ENCODE measurements around the gene HOMER3.

HOMER3 gene

DNA sequence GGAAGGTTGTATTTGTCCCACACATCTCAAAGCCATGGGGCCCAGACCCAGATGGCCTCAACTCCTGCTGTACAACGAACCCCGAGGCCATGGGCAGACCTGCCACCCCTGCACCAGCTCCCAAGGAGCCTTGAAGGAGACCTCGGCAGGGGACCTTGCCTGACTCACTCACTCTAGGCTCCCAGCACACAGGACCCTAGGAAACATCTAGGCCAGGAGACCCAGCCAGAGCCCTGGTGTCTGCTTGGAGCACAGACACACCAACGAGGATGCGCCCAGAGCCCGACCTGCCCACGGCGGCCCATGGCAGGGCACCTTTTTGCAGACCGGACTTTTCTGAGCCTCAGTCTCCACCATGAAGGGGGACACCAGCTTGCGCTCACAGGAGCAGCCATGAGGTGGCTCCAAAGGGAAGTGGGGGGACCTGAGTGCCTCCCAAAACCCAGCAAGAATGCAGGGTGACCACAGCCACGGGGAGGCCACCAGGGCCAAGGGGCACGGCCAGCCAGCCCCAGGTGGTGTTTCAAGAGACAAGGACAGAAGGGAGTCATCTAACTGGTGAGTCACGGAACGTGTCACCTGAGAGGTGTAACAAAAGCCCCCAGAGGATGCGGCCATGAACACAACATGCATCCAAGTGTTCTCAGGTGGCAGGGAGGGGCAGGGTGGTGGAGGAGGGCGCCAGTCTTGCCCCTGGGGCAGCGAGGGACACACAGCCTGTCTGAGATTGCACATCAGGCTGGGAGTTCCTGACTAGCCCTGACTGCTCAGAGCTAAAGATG is 40.1 kb downstream of the HOMER3 start:
- no peak for DNase-seq (ENCODE audit: low read depth)

DNA sequence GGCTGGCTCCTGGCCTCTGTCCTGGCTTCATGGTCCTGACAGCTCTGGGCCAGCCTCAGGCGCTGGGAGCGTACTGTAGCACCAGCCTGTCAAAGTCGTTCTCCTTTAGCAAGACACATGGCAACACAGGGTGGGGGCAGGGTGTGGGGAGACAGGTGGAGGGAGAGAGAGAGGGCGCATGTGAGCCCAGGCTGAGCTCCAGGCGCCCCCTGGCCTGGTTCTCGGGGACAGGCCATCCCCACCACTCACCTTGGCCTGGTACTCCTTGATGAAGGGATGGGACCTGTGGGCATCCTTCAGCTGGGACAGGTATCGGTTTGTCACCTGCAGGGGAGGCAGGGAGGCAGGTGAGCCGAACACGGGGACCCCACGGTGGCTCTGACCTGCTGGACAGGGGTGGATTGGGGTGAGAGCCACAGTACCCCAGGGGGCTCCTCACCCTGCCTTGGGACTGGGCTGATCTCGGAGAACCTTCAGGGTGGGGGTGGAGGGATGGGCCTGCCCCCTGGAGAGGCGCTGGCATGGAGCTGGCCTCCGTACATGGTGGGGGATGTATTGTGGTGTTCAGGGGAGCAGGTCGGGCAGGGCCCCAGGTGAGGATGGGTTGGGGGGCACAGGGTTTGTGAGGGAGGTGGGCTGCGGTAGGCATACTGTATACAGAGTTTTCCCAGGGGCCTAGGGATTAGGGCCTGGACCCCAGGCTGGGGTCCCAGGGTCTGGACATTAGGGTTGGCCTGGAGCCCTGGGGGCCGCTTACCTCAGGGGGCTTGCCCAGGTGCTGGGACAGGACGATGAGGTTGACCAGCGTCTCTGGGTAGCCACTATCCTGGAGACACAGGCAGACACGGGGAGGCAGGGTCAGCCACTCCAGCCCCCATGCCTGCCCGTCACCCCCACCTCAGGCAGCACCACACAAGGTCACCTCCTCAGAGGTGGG is 41.1 kb downstream of the HOMER3 start:
- no peak for DNase-seq (ENCODE audit: low read depth)

DNA sequence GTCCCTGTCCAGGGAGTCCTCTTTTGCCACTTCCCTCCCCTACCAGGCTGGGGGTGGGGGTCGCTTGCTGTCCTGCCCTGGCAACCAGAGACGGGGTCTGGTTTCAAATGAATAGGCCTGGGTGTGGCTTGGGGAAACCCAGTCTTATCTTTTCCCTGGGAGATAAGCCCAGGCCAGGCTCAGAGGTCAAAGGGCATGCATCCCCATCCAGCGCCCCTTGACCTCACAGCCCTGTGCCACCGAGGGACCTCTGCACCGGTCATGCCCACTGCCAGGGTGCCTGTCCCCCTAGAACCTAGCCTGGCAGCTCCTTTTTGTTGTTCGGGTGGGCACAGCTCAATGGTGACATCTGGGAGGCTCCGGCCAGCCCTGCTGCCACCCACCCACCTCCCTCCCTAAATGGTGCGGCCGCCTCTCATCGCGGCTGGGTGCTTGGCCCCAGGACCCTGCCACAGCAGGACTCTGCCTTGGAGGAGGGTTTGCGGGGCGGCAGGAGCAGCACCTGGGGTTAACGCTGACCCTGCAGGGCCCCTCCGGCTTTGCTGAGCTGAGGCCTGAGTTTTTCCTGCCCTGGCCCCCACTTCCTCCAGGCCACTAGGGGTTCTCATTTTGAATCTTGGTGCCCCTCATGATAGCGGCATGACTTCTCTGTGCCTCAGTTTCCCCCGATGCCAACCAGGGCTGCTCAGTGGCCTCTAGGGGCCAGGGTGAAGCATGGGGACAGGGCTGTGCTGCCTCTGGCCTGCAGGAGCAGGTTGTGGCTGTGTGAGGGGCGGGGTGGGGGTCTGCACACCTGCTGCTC is 42.2 kb downstream of the HOMER3 start:
- DNase-seq (ENCODE audit: low read depth) = no peak

DNA sequence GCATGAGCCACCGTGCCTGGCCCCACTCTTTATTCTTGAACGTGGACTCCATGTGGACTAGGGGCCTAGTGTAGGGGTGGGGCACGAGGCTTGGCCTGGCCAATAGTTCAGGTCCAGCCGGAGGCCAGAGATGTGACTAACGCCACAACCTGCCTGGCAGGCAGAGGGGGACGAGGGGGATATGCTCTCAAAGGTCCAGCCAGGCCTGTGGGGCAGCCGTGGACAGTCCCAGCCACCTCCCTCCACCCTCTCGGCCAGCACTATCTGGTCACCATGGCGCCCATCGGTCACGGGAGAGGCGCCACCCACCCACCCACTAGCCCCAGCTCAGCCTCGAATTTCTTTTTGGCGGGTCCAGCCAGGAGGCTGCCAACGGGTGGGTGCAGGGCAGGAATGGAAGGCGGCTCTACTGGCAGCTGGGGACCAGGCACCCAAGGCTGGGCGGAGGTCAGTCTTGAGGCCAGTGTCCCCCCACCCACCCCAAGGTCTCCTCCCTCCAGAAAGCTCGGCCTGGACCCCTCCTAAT is 42.9 kb downstream of the HOMER3 start:
- no peak for DNase-seq (ENCODE audit: low read depth)

DNA sequence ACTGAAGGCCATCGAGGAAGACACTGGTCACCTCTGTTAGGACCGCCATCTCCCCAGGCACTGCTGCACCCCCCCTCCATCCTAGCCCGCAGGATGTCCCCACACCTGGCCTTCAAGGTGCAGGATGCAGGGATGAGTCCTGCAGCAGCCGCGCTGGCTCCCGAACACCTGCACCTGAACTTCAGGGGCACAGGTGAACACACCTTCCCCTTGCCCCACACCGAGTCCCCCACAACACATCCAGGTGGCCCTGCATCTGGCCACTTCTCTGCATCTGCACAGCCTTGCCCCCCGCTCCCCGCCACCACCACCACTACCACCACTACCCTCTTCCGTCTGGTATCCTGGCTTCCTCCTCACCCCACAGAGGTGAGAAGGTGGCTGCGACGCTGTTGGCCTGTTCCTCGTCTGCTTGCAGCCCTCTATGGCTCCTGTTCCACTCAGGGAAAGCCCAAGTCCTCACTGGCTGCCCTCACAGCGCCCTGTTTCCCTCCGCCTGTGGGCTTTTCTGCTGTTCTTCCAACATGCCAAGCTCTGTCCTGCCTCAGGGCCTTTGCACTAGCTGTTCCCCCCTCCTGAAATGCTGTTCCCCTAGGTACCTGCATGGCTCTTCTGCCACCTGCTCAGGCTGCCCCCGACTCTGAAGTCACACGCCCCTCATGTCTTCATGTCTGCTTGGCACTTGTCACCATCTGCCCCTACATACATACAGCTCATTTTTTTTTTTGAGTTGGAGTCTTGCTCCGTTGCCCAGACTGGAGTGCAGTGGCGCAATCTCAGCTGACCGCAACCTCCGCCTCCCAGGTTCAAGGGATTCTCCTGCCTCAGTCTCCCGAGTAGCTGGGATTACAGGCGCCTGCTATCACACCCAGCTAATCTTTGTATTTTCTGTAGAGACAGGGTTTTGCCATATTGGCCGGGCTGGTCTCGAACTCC is 43.7 kb downstream of the HOMER3 start:
- no peak for DNase-seq (ENCODE audit: low read depth)

DNA sequence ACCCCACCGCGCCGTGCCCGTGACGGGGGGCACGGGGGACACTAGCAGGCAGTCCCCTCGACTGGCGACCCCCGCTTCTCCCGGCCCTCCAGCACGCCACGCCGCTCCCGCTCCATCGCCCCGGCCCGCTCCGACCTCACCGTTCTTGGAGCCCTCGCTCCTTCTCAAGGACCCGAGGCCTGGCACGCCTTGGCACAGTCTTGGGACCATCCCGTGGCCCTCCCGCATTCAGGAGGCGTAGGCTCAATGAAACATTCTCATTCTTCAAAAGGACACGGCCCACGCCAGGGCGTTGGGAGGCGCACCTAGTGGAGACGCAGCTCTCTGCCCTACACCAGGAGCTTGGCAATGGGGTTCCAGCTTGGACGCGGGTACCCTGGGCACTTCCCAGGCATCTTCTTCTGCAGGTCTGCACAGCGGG is 44.6 kb downstream of the HOMER3 start:
- DNase-seq (ENCODE audit: low read depth) = no peak

DNA sequence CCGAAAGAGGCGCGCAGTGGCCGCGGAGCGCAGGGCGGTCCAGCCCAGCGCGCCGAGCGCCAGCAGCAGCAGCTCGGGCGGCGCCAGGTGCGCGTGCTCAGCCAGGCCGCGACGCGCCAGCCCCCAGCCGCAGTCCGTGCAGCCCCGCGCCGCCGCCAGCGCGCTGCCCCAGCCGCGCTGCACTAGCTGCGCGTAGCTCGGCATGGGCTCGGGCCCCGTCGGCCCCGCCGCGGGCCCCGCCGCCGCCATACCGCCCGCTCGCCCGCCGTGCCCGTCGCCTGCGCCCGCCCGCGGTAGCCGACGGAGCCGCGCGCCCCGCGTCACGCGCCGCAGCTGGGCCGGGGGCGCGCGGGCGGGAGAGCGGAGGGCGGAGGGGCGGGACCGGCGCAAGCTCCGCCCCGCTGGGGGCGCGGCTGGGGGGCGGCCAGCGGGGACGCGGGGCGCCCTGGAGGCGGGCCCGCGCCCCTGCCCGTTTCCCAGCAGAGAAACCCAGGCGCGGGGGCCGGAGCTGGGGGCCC is 45.1 kb downstream of the HOMER3 start, which contains the start of gene CERS1:
CERS1 (minus strand) TSS at position 335 of the 518 bp plus-strand sequence; CDS start at position 249, 86 bp downstream.
- DNase-seq (ENCODE audit: low read depth) = no peak

DNA sequence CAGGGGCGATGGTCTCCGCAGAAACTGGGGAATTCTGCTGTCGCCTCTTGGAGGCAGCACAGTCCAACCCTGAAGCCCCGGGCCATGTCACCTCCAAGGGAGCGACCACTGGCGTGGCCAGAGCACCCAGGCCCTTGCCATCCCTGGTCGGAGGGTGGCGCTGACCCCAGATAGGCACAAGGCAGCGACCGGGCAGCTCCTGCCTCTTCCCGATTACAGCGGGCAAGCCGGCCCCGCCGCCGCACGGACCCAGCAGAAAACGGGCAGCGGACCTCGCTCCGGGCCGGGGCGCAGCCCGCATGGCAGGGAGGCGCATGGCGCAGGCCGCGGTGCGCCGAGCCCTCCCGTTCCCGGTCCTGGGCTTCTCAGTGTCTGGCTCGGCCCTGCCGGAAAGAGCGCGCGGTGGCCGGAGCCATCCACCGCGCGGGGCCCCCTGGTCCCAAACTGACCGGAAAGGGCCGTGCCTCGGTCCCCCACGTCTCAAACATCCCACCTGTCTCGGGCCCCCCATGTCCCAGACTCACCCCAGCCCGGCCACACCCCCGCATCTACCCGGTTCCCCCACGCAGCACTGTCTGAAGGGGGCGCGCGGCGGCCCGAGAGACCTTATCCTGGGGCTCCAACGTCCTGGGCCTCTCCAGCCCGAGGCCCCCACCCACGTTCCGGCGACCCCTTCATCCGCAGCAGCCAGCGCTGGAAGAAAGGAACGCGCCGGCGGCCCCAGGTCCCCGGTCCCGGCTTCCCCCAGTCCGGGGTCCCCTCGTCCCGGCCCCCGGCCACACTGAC is 45.8 kb downstream of the HOMER3 start:
- DNase-seq (ENCODE audit: low read depth) = no peak

DNA sequence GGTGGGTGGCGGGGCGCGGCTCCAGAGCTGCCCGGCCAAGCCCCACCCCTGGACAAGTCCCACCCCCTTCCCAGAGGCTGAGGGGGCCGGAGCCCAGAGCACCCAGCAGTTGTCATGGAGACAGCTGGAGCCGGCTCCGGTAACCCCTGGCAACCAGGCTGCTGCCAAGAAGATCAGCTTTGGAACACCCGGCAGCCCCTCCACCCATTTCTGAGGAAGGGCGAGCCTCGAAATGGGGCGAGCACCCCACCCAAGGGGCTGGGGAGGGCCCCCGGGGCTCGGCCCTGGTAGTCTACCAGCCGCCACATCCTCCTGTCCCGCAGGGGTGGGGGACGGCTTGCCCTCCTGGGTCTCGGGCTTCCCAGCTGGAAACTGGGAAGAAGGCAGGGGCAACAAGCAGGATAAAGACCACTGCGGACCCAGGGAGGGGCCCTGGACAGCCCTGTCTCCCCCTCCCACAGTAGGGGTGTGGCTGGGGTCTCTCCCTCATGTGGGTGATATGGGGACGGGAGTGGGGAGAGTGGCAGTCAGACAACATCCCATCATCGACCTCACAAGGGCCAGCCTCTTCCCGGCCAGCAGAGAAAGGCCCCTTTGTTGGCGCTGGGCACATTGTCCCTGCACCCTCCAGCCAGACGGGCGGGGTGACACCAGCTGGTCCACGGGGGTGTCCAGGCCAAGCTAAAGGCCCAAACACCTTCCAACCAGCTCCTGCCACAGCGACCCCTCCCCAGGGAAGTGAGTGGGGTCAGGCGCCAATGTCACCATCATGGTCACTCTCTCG is 46.6 kb downstream of the HOMER3 start:
- DNase-seq (ENCODE audit: low read depth) = no peak

DNA sequence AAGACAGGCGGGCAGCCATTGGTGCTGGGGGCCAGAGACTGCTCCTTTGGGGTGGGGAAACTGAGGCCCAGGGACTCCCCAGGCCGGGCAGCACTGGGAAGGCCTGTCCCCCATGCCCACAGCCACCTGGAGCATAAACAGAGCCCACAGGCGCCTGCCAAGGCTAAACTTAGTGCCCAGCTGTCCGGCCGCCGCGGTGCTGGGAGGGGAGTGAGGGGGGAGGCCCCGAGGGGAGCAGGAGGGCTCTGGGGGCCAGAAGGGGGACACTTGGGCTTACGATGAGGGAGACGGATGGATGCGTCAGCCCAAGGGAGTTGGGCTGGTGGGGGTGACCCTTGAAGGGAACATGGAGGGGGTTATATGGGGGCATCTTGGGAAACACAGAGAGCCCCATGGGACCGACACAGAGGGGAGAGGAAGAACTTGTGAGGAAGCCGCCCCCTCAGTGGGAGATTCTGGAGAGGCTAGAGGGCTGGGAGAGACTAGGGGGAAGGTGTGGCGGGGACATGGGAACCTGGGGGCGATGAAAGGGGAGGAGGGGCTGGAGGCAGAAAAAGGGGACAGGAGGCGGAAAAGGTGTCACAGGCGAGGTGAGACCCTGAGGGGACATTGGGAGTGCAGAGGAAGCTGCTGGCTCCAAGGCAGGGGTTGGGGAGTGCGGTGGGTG is 47.3 kb downstream of the HOMER3 start:
- DNase-seq (ENCODE audit: low read depth) = no peak

DNA sequence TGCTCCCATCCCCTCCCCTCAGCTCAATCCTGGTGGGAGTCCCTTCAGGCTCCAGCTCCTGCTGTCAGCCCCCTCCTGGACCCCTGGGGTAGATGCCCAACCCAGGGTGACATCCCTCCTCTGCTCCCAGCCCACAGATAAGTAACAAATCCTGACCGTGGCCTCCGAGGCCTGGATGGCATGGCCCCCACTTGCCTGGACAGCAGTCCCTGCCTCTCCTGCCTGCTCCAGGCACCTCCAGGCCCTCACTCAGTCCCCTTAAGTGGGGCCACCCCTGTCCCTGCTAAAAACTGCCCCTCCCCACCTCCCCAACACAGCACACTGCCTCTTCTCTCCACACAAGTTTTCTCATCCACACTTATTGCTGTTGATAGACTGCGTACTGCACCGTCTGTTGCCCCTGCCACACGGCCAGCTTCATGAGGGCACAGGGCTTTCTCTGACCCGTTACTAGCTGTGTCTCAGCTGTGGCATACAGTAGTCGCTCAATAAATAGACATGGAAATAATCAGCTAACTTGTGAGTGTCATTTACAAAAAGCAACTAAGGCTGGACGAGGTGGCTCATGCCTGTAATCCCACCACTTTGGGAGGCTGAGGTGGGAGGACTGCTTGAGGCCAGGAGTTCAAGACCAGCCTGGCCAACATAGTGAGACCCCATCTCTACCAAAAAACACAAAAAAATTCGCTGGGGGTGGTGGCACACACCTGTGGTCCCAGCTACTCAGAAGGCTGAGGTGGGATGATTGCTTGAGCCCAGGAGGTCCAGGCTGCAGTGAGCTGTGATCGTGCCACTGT is 50.9 kb downstream of the HOMER3 start:
- no peak for DNase-seq (ENCODE audit: low read depth)

DNA sequence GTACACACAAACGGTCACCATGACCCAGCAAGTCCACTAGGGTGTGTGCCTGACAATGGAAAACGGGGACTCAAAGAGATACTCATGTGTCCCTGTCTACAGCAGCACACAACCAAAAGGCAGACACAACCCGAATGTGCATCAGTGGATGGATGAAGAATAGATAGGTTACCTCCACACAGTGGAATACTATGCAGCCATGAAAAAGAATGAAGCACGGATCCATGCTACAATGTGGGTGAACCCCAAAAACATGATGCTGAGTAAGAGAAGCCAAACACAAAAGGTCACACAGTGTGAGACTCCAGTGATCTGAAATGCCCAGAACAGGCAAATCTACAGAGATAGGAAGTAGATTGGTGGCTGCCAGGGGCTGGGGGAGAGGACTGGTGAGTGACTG is 54.0 kb downstream of the HOMER3 start:
- DNase-seq (ENCODE audit: low read depth) = no peak

DNA sequence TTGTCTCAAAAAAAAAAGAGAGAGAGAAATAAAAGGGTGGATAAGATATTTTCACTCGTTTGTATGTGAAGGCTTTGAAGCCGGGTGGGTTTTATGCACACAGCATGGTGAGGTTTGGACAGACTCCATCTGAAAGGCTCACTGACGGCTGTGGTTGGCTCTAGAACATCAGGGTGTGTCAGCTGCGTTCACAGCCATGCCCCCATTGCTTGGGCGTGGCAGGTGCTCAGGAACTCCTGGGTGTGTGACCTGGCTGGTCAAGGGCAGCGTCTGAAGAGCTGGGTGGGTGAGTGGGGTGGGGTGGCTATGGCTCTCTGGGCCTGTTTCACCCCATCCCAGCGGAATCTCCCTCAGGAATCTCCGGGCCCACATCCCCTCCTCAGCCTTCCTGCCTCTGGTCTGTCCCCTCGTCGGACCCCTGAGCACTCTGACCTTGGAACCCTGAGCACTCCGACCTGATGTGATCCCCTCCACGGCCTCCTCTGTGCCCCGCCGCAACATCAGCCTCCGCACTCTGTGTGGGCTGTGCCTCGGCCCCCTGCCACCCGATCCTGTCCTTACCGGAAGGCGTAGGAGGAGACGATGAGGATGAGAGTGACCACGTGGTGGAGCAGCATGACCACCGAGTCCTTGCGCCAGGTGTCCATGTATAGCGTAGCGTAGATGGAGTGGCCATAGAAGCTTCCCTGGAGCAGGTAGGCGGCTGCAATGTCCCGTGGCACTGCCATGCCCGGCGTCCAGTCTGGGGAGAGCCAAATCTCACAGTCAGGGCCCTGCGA is 57.3 kb downstream of the HOMER3 start:
- no peak for DNase-seq (ENCODE audit: low read depth)

DNA sequence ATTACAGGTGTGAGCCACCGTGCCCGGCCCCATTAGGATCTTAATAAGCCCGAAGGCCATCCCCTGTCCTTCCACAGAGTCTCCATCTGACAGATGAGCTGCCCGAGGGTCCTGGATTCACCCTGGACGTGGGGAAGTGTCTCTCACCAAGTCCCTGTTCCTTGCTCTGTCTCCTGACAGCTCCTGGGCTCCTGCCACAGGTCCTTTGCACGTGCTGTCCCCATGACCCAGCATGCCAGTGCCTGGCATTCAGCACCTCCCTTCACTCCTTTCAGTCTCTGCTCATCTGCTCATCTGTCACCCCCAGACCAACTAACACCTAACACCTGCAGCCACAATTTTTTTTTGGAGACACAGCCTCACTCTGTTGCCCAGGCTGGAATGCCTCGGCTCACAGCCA is 59.5 kb downstream of the HOMER3 start:
- DNase-seq (ENCODE audit: low read depth) = no peak

DNA sequence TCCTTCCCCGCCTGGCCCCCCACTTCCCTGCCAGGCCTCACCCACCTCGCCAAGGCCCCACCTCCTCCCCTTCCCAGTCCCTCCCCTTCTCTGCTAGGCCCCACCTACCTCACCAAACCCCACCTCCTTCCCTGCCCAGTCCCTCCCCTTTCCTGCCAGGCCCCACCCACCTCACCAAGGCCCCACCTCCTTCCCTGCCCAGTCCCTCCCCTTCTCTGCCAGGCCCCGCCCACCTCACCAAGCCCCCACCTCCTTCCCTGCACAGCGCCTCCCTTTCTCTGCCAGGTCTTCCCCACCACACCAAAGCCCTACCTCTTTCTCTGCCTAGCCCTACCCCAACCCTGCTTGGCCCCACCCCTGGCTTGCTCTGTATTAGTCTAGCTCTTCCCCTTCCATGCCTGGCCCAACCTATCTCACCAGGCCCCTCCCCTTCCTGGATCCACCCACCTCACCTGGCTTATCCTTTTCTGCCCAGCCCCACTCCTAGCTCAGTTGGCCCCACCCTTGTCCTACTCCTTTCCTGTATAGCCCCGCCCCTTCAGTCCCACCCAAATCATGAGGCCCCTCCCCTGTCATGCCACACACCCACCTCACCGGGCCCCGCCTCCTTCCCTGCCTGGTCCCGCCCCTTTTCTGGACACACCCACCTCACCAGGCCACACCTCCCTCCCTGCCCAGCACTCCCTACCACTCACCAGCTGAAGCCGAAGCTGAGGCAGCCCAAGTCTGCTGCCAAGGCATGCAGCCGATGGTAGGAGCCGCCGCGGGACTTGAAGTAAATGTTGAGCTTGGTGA is 61.2 kb downstream of the HOMER3 start:
- DNase-seq (ENCODE audit: low read depth) = peak; percentile 46

Measured in activated T-cell treated with anti-CD3 and anti-CD28 coated beads for 48 hours (primary cell).